Measurements from ENCODE around the gene FHIT.

FHIT gene

GRCh38 chr3:60250810-60251209 is 1000.4 kb downstream of the FHIT start:
- DNase-seq, result no peak

GRCh38 chr3:60250206-60250605 is 1001.0 kb downstream of the FHIT start:
- no peak for DNase-seq

- DNase-seq, result no peak
These were observed 1004.9 kb downstream of the FHIT start for GRCh38 chr3:60246361-60246760.

GRCh38 chr3:60243456-60243855 is 1007.8 kb downstream of the FHIT start:
- no peak for DNase-seq

- peak; percentile 78 for DNase-seq
These were observed 1010.8 kb downstream of the FHIT start for GRCh38 chr3:60240492-60240891.

- no peak for DNase-seq
These were observed 1012.7 kb downstream of the FHIT start for GRCh38 chr3:60238550-60238949.

- DNase-seq, result no peak
These were observed 1021.8 kb downstream of the FHIT start for GRCh38 chr3:60229502-60229901.

GRCh38 chr3:60228823-60229222 is 1022.4 kb downstream of the FHIT start:
- DNase-seq, result no peak

- DNase-seq, result no peak
These were observed 1024.3 kb downstream of the FHIT start for GRCh38 chr3:60226912-60227311.

GRCh38 chr3:60225848-60226247 is 1025.4 kb downstream of the FHIT start:
- DNase-seq, result no peak

- peak; percentile 49 for DNase-seq
These were observed 1030.5 kb downstream of the FHIT start for GRCh38 chr3:60220768-60221167.

GRCh38 chr3:60219501-60219900 is 1031.8 kb downstream of the FHIT start:
- DNase-seq, result no peak

GRCh38 chr3:60217156-60217911 is 1033.9 kb downstream of the FHIT start:
- DNase-seq, result no peak

- DNase-seq, result no peak
These were observed 1034.7 kb downstream of the FHIT start for GRCh38 chr3:60216462-60217075.

GRCh38 chr3:60215946-60216345 is 1035.3 kb downstream of the FHIT start:
- DNase-seq, result no peak

GRCh38 chr3:60207905-60208304 is 1043.3 kb downstream of the FHIT start:
- DNase-seq, result no peak

- peak; percentile 53 for DNase-seq
These were observed 1045.0 kb downstream of the FHIT start for GRCh38 chr3:60206206-60206605.

GRCh38 chr3:60202052-60202726 is 1049.1 kb downstream of the FHIT start:
- DNase-seq, result peak; percentile 50

- DNase-seq, result no peak
These were observed 1051.9 kb downstream of the FHIT start for GRCh38 chr3:60199306-60199705.

- DNase-seq, result no peak
These were observed 1053.0 kb downstream of the FHIT start for GRCh38 chr3:60198179-60198720.

- no peak for DNase-seq
These were observed 1058.7 kb downstream of the FHIT start for GRCh38 chr3:60192297-60193114.

- DNase-seq, result no peak
These were observed 1061.2 kb downstream of the FHIT start for GRCh38 chr3:60190073-60190472.

GRCh38 chr3:60189304-60189703 is 1061.9 kb downstream of the FHIT start:
- DNase-seq, result no peak
